ENCODE results near the gene RPL22. TPM values are rescaled to one million over a fixed set of nuclear protein-coding genes. Genes with fewer than 3 reads are reported as not detected.

The RPL22 gene
- polyA plus RNA-seq, 3 donors: 62.6 to 97.2 (median 65.6) TPM

GRCh38 chr1:6223617-6224016, 24.2 kb upstream of the RPL22 start:
- no peaks in the 10 kb centered on the region for H3K27me3 ChIP-seq (ENCODE audit: control insufficient read depth in 2 of 2, insufficient read depth in 2 of 2, low read length in 2 of 2)
- Mint-ChIP-seq H3K27me3 (ENCODE audit: low read depth in 3 of 3) (peaks cover 0 to 1% (median 0%) of the 10 kb centered on the region in 3 donors), H3K9me3 (no peaks in the 10 kb centered on the region), H3K4me3 (no peak overlapping the region), H3K36me3 (peaks cover 61 to 79% of the 10 kb centered on the region in 2 donors), H3K27ac (no peak overlapping the region), H3K4me1 (no peaks in the 10 kb centered on the region)
- no peaks in the 10 kb centered on the region for H3K9me3 ChIP-seq (replicated peaks in 1 of 2; ENCODE audit: control insufficient read depth in 1 of 2, insufficient read depth in 1 of 2, low read length in 2 of 2)
- TF ChIP-seq CTCF (IDR thresholded peaks at IDR 0.05): no peak
- H3K4me3 ChIP-seq (replicated peaks in 1 of 3; ENCODE audit: low read depth in 2 of 3, low read length in 3 of 3): no peak overlapping the region
- no peak overlapping the region for H2AFZ ChIP-seq (ENCODE audit: insufficient read depth, low read depth, low read length, poor library complexity, severe bottlenecking)
- intact Hi-C loops (cut with micrococcal nuclease): no loop called here
- no peak overlapping the region for H3K9ac ChIP-seq (ENCODE audit: insufficient read depth, low read length, poor library complexity, severe bottlenecking)
- no peak overlapping the region for H3K4me2 ChIP-seq (replicated peaks; ENCODE audit: extremely low read depth, low read length, poor library complexity, severe bottlenecking)
- WGBS (ENCODE audit: insufficient coverage): no CpG with 5 or more reads among the region's 13 CpGs
- no peaks in the 10 kb centered on the region for H3K79me2 ChIP-seq (ENCODE audit: insufficient read depth, low read length)
- peaks cover 47 to 72% of the 10 kb centered on the region in 2 donors for H3K36me3 ChIP-seq (replicated peaks in 1 of 2; ENCODE audit: control insufficient read depth in 1 of 2, insufficient read depth in 2 of 2, low read length in 2 of 2)
- H3K27ac ChIP-seq (ENCODE audit: low read depth in 1 of 2, low read length in 2 of 2): no peak overlapping the region
- H4K20me1 ChIP-seq (ENCODE audit: insufficient read depth, low read length): no peaks in the 10 kb centered on the region
- no peaks in the 10 kb centered on the region for H3K4me1 ChIP-seq (ENCODE audit: control insufficient read depth in 1 of 2, insufficient read depth in 2 of 2, low read length in 2 of 2)
- DNase-seq: no peak

GRCh38 chr1:6222636-6223035, 23.2 kb upstream of the RPL22 start:
- Histone ChIP-seq H3K79me2 (ENCODE audit: insufficient read depth, low read length) (no peaks in the 10 kb centered on the region), H3K9ac (ENCODE audit: insufficient read depth, low read length, poor library complexity, severe bottlenecking) (no peak overlapping the region), H3K4me1 (ENCODE audit: control insufficient read depth in 1 of 2, insufficient read depth in 2 of 2, low read length in 2 of 2) (no peaks in the 10 kb centered on the region), H3K4me3 (replicated peaks in 1 of 3; ENCODE audit: low read depth in 2 of 3, low read length in 3 of 3) (no peak overlapping the region), H4K20me1 (ENCODE audit: insufficient read depth, low read length) (no peaks in the 10 kb centered on the region), H3K27me3 (ENCODE audit: control insufficient read depth in 2 of 2, insufficient read depth in 2 of 2, low read length in 2 of 2) (no peaks in the 10 kb centered on the region), H3K4me2 (replicated peaks; ENCODE audit: extremely low read depth, low read length, poor library complexity, severe bottlenecking) (no peak overlapping the region), H3K9me3 (replicated peaks in 1 of 2; ENCODE audit: control insufficient read depth in 1 of 2, insufficient read depth in 1 of 2, low read length in 2 of 2) (no peaks in the 10 kb centered on the region), H3K27ac (ENCODE audit: low read depth in 1 of 2, low read length in 2 of 2) (no peak overlapping the region), H3K36me3 (replicated peaks in 1 of 2; ENCODE audit: control insufficient read depth in 1 of 2, insufficient read depth in 2 of 2, low read length in 2 of 2) (peaks cover 40 to 63% of the 10 kb centered on the region in 2 donors), H2AFZ (ENCODE audit: insufficient read depth, low read depth, low read length, poor library complexity, severe bottlenecking) (no peak overlapping the region)
- 83% methylated on average over 3 of the region's 6 CpGs for WGBS (ENCODE audit: insufficient coverage)
- Mint-ChIP-seq H3K9me3 (no peaks in the 10 kb centered on the region), H3K27me3 (ENCODE audit: low read depth in 3 of 3) (peaks cover under 1 to 2% (median 1%) of the 10 kb centered on the region in 3 donors), H3K4me3 (no peak overlapping the region), H3K36me3 (peaks cover 58 to 69% of the 10 kb centered on the region in 2 donors), H3K27ac (peak overlapping the region in 2 of 7 donors; percentile 24 to 31), H3K4me1 (no peaks in the 10 kb centered on the region)
- no peak for TF ChIP-seq CTCF (IDR thresholded peaks at IDR 0.05)
- DNase-seq: no peak
- intact Hi-C loops (cut with micrococcal nuclease): no loop called here
